Muscle of leg (tissue), 11 donors: ENCODE measurements around the gene HKDC1. TPM values are rescaled to one million over a fixed set of nuclear protein-coding genes. Genes with fewer than 3 reads are reported as not detected.
"Not testable (repeated sequence)": the region's sequence is repeated elsewhere in the genome, so short reads cannot be mapped to it uniquely, and the experiment has no call there.

Experiments used
- DNase-seq: peaks from one replicate; pipeline ENCODE4 v3.0.0; 2013
- H3K27ac ChIP-seq: one replicate; pipeline ENCODE4 v1.5.1; 2013; ENCODE audit warnings: mild to moderate bottlenecking, low read length, control low read depth
- H3K27me3 ChIP-seq: one replicate; pipeline ENCODE4 v1.6.1; 2013; ENCODE audit warnings: low read length; ENCODE audit not compliant: control insufficient read depth, insufficient read depth
- H3K36me3 ChIP-seq: one replicate; pipeline ENCODE4 v1.6.1; 2013; ENCODE audit warnings: low read length; ENCODE audit not compliant: control insufficient read depth, insufficient read depth
- H3K4me1 ChIP-seq: one replicate; pipeline ENCODE4 v1.6.1; 2013; ENCODE audit warnings: low read length; ENCODE audit not compliant: control insufficient read depth, insufficient read depth
- H3K4me3 ChIP-seq: one replicate; pipeline ENCODE4 v1.5.1; 2013; ENCODE audit warnings: low read length, control low read depth
- H3K9me3 ChIP-seq: replicated peaks from 2 replicates; pipeline ENCODE4 v1.6.1; 2013; ENCODE audit warnings: low read depth, low read length; ENCODE audit not compliant: control insufficient read depth
- WGBS: methylation state at CpG from one replicate; pipeline ENCODE4 v1.1.5; 2013; ENCODE audit warnings: missing lambda C conversion rate; ENCODE audit not compliant: insufficient coverage; 5-methylcytosine and 5-hydroxymethylcytosine counted together
- polyA plus RNA-seq, 8 donors: library from polyadenylated mRNA; unstranded; fragments of 120-200 nt; gene quantifications; one replicate each; pipeline versions ENCODE4 v1.2.1 to v1.2.3, GENCODE V29; 2013; ENCODE audit warnings: inconsistent platforms in 1 of 8, low replicate concordance in 1 of 8; ENCODE audit not compliant: insufficient read length in 8 of 8, insufficient read depth in 1 of 8
- total RNA-seq: library from RNA; stranded (reverse); fragments of 120-200 nt; gene quantifications from one replicate; pipeline ENCODE4 v1.2.4, GENCODE V29; 2013

Gene HKDC1
- total and polyA plus RNA-seq, 9 donors: 0.04 to 3.4 (median 0.12) TPM

DNA sequence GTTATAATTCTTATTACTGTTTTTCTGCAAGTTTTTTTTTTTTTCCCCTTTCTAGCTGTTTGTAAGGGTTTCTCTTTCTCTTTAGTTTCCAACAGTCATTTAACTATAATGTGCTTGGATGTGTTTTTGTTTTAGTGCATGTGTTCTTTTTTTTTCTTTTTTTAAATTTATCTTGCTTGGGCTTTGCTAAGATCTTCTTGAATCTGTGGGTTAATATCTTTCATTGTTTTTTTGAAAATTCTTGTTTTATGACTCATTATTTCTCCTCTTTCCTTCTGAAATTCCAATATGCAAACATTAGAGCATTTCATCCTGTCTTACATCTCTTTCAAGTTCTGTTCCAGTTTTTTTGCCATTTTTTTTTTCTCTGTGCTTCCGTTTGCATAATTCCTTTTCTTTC is 52.5 kb downstream of the HKDC1 start:
- no CpG with 5 or more reads among the region's 1 CpG for WGBS

DNA sequence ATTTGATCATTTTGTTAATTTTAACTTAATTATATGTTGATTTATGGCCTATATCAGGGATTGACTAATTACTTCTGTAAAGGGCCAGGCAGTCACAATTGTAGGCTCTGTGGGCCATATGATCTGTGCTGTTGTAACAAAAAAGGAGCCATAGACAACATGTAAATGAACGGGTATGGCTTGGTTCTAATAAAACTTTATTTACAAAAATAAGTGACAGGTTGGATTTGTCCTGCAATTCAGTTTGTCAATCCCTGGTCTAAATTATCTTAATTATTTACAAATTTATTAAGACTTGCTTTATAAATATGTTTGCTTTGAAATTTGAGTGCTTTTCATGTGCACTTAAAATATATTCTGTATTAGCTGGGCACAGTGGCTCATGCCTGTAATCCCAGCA is 55.3 kb downstream of the HKDC1 start:
- Histone ChIP-seq H3K4me3 (no peak overlapping the region), H3K4me1 (no peaks in the 10 kb centered on the region), H3K27me3 (no peaks in the 10 kb centered on the region), H3K36me3 (no peaks in the 10 kb centered on the region), H3K9me3 (no peaks in the 10 kb centered on the region), H3K27ac (no peak overlapping the region)
- WGBS: no CpG with 5 or more reads among the region's 1 CpG
- no peak for DNase-seq

More for the DNA sequence above, 52.5 kb downstream of the HKDC1 start:
- Histone ChIP-seq H3K36me3 (no peaks in the 10 kb centered on the region), H3K9me3 (no peaks in the 10 kb centered on the region), H3K4me3 (no peak overlapping the region), H3K27me3 (peaks cover 2% of the 10 kb centered on the region), H3K27ac (no peak overlapping the region), H3K4me1 (no peaks in the 10 kb centered on the region)
- DNase-seq: no peak

DNA sequence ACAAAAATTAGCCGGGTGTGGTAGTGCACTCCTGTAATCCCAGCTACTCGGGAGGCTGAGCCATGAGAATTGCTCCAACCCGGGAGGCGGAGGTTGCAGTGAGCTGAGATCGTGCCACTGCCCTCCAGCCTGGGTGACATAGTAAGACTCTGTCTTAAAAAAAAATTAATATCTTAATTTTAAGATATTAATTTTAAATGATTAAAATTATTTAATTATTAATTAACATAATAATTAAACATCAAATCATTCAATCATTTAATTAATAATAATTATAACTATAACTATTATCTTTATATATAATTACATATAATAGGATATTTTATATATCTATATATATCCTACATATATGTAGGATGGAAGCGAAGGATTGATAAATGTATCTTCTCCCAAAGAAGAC is 56.4 kb downstream of the HKDC1 start:
- no peak for DNase-seq
- Histone ChIP-seq H3K27me3 (peaks cover 2% of the 10 kb centered on the region), H3K4me1 (no peaks in the 10 kb centered on the region), H3K36me3 (no peaks in the 10 kb centered on the region), H3K27ac (no peak overlapping the region), H3K4me3 (no peak overlapping the region), H3K9me3 (no peaks in the 10 kb centered on the region)
- no CpG with 5 or more reads among the region's 6 CpGs for WGBS

DNA sequence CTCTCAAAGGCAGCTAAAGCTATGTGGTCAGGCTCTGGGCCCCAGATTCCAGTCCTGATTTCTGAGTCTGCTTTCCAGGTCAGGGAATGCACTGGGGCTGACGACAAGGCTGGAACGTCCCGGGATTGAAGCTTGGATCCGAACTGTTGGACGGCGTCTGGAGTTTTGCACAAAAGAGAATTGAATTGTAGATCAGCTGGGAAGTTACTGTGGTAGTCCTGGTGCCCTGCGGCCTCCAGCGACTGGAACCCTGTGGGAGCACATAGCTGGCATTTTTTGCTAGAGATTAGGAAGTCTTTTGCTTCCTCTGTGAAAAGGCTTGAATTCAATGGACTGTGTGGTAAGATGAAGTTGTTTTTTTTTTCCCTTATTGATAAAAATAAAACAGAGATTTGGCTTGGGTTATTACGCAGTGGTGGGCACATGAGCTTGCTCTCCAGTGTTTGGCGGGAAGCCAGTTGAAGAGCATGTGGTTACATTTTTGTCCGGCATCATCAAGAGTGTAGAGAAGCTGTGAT is 58.4 kb downstream of the HKDC1 start, which contains the start of gene HK1:
TSS of gene HK1 (plus strand) at position 51 of the 518 bp plus-strand sequence.
- Histone ChIP-seq H3K4me1 (no peaks in the 10 kb centered on the region), H3K27ac (no peak within 1 kb of the TSS), H3K9me3 (no peaks in the 10 kb centered on the region), H3K27me3 (peaks cover 2% of the 10 kb centered on the region), H3K4me3 (no peak within 1 kb of the TSS), H3K36me3 (no peaks in the 10 kb centered on the region)
- 42% methylated on average over 11 of the region's 11 CpGs for WGBS
- DNase-seq: peak; percentile 23

DNA sequence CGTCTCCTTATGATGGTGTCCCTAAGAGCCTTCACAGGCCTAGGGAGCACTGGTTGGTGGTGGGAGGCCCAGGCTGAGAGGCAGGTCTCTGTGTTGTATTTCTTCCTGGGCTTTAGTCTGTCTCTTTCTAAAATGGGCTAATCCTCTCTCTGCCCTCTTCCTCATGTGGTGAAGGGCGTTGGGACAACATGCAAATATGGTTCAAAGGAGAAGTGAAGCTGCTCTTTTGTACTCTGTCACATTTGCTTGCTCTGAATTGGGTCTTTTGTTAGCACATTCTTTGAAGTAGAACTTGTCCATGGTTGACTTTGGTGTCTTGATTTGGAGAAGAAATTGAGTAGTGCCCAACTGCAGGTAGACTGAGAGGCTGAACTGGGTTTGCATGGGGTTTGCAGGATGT is 59.0 kb downstream of the HKDC1 start:
- Histone ChIP-seq H3K27ac (no peak overlapping the region), H3K4me3 (no peak overlapping the region), H3K9me3 (no peaks in the 10 kb centered on the region), H3K4me1 (no peaks in the 10 kb centered on the region), H3K36me3 (no peaks in the 10 kb centered on the region), H3K27me3 (peaks cover 2% of the 10 kb centered on the region)
- DNase-seq: peak; percentile 6
- 86% methylated on average over 1 of the region's 2 CpGs for WGBS

GRCh38 chr10:69281507-69282413 is 61.6 kb downstream of the HKDC1 start:
- Histone ChIP-seq H3K27ac (no peak overlapping the region), H3K9me3 (no peaks in the 10 kb centered on the region), H3K27me3 (peaks cover 2% of the 10 kb centered on the region), H3K4me3 (no peak overlapping the region), H3K36me3 (no peaks in the 10 kb centered on the region), H3K4me1 (no peaks in the 10 kb centered on the region)
- DNase-seq: peak; percentile 13
- 64% methylated on average over 7 of the region's 8 CpGs for WGBS

GRCh38 chr10:69284402-69284801 is 64.3 kb downstream of the HKDC1 start:
- not testable (repeated sequence) for DNase-seq, H3K27me3 ChIP-seq, H3K27ac ChIP-seq, H3K4me3 ChIP-seq, H3K4me1 ChIP-seq, H3K36me3 ChIP-seq, H3K9me3 ChIP-seq
- 70% methylated on average over 6 of the region's 6 CpGs for WGBS

DNA sequence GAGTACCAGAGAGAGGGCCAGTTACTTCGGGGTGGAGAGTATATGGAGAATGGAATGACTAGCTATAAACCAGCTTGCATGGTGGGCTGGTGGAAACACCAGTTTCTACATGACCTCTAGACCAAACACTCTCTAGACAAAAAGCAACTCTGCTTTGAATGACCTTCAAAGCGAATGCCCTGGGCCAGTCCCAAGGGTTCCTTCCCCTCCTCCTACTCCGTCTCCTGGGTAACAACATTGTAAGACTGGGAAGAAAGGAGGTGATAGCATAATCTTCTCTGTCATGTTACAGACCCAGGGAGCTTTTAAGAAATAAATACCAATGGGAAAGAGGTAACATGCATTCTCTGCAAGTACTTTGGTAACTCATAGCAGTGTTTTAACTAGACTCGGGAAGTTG is 65.6 kb downstream of the HKDC1 start:
- Histone ChIP-seq H3K27me3 (peaks cover 4% of the 10 kb centered on the region), H3K27ac (no peak overlapping the region), H3K4me1 (no peaks in the 10 kb centered on the region), H3K9me3 (no peaks in the 10 kb centered on the region), H3K4me3 (no peak overlapping the region), H3K36me3 (no peaks in the 10 kb centered on the region)
- DNase-seq: no peak
- no CpG with 5 or more reads among the region's 4 CpGs for WGBS

- WGBS: no CpG with 5 or more reads among the region's 4 CpGs
- no peak for DNase-seq
- no peak overlapping the region for H3K27ac ChIP-seq
- H3K4me3 ChIP-seq: no peak overlapping the region
- H3K4me1 ChIP-seq: no peaks in the 10 kb centered on the region
- no peaks in the 10 kb centered on the region for H3K36me3 ChIP-seq
- no peaks in the 10 kb centered on the region for H3K9me3 ChIP-seq
- peaks cover 2% of the 10 kb centered on the region for H3K27me3 ChIP-seq
Measured at GRCh38 chr10:69287181-69287580, 67.0 kb downstream of the HKDC1 start.

DNA sequence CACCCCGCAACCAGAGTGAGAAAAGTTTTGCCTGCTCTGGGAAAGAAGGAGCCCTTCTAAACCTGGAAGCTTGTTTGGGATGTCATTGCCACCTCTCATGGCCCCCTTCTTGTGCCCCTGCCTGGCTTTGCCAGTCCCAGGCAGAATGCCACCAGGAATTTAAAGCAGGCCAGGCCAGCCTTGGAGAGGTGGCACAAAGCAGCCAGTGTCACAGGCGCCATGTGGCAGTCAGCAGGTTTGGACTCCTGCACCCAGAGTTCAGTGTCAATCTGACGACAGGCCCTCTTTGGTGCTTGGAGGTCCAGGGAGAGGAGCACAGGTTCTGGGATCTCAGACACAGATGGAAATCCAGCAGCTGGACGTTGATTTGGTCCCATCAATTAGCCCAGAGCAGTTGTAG is 70.9 kb downstream of the HKDC1 start:
- 75% methylated on average over 3 of the region's 4 CpGs for WGBS
- no peaks in the 10 kb centered on the region for H3K4me1 ChIP-seq
- no peaks in the 10 kb centered on the region for H3K36me3 ChIP-seq
- H3K4me3 ChIP-seq: no peak overlapping the region
- H3K27ac ChIP-seq: no peak overlapping the region
- no peaks in the 10 kb centered on the region for H3K9me3 ChIP-seq
- no peak for DNase-seq
- peaks cover 2% of the 10 kb centered on the region for H3K27me3 ChIP-seq
